Neural cell (in vitro differentiated cells): ENCODE data around the gene OR10Z1. TPM values are rescaled to one million over a fixed set of nuclear protein-coding genes. Genes with fewer than 3 reads are reported as not detected.

Experiments
- H2AFZ ChIP-seq: fragments of 200-600, 300-800 bp; sonication (generic), shearing (Covaris generic); 2 replicates; pipeline ENCODE4 v1.6.0; 2014; ENCODE audit warnings: low read depth, mild to moderate bottlenecking, antibody characterized with exemption, low read length, moderate library complexity
- H3F3A ChIP-seq: fragments of 200-600 bp; shearing (Covaris generic); 2 replicates; pipeline ENCODE4 v1.6.1; 2016; ENCODE audit warnings: mild to moderate bottlenecking, moderate library complexity, mixed read lengths, antibody characterized with exemption, low read length; ENCODE audit not compliant: insufficient read depth, poor library complexity, severe bottlenecking
- H3K27ac ChIP-seq: fragments of 200-600, 300-800 bp; sonication (generic), shearing (Covaris generic); 2 replicates; pipeline ENCODE4 v1.5.1; 2014; ENCODE audit warnings: mild to moderate bottlenecking, low read length, moderate library complexity
- H3K27me3 ChIP-seq: fragments of 300-800, 200-600 bp; sonication (generic), shearing (Covaris generic); 2 replicates; pipeline ENCODE4 v1.6.0; 2014; ENCODE audit warnings: mild to moderate bottlenecking, low read depth, low read length, moderate library complexity; ENCODE audit not compliant: insufficient read depth
- H3K36me3 ChIP-seq: fragments of 300-800, 200-600 bp; sonication (generic), shearing (Covaris generic); 2 replicates; pipeline ENCODE4 v1.5.1; 2014; ENCODE audit warnings: mild to moderate bottlenecking, antibody characterized with exemption, low read length, moderate library complexity; ENCODE audit not compliant: insufficient read depth
- H3K4me2 ChIP-seq: fragments of 300-800, 200-600 bp; sonication (generic), shearing (Covaris generic); 2 replicates; pipeline ENCODE4 v1.6.0; 2014; ENCODE audit warnings: mild to moderate bottlenecking, low read length
- H3K4me3 ChIP-seq: fragments of 300-800, 200-600 bp; sonication (generic), shearing (Covaris generic); 2 replicates; pipeline ENCODE4 v1.5.1; 2014; ENCODE audit warnings: mild to moderate bottlenecking, low read length, moderate library complexity
- H3K79me2 ChIP-seq: fragments of 200-600 bp; shearing (Covaris generic); replicated peaks from 2 replicates; pipeline ENCODE4 v1.6.0; 2014; ENCODE audit warnings: mild to moderate bottlenecking, low read length, moderate library complexity; ENCODE audit not compliant: insufficient read depth
- H3K9ac ChIP-seq: fragments of 300-800, 200-600 bp; sonication (generic), shearing (Covaris generic); 2 replicates; pipeline ENCODE4 v1.6.1; 2016; ENCODE audit warnings: mild to moderate bottlenecking, low read length, mixed read lengths
- H3K9me2 ChIP-seq: fragments of 200-600 bp; shearing (Covaris generic); 2 replicates; pipeline ENCODE4 v1.6.1; 2016; ENCODE audit warnings: mild to moderate bottlenecking, low read length, mixed read lengths; ENCODE audit not compliant: insufficient read depth
- H3K9me3 ChIP-seq: fragments of 200-600, 300-800 bp; sonication (generic), shearing (Covaris generic); 2 replicates; pipeline ENCODE4 v1.6.1; 2016; ENCODE audit warnings: mild to moderate bottlenecking, mixed run types, low read length, moderate library complexity, mixed read lengths
- H4K20me1 ChIP-seq: fragments of 200-600 bp; shearing (Covaris generic); 2 replicates; pipeline ENCODE4 v1.6.1; 2016; ENCODE audit warnings: mild to moderate bottlenecking, mixed run types; ENCODE audit not compliant: insufficient read depth
- CTCF ChIP-seq: fragments of 450-650 bp; IDR thresholded peaks from 2 replicates; pipeline ENCODE4 v1.5.1; 2014; ENCODE audit warnings: antibody characterized with exemption, mild to moderate bottlenecking, moderate library complexity; ENCODE audit not compliant: poor library complexity, severe bottlenecking
- EP300 ChIP-seq: fragments of 450-650 bp; conservative IDR thresholded peaks from 2 replicates; pipeline ENCODE4 v1.6.1; 2014; ENCODE audit warnings: antibody characterized with exemption, mild to moderate bottlenecking, moderate library complexity; ENCODE audit not compliant: poor library complexity, severe bottlenecking
- EZH2 ChIP-seq: fragments of 200-600, 300-800 bp; shearing (Covaris generic), sonication (generic); IDR thresholded peaks from 2 replicates; pipeline ENCODE4 v1.6.1; 2014; ENCODE audit warnings: antibody characterized with exemption, low read length, borderline replicate concordance, mild to moderate bottlenecking; ENCODE audit not compliant: insufficient read depth, poor library complexity, severe bottlenecking
- MXI1 ChIP-seq: fragments of 450-650 bp; conservative IDR thresholded peaks from 2 replicates; pipeline ENCODE4 v1.6.1; 2014; ENCODE audit warnings: antibody characterized with exemption, mild to moderate bottlenecking; ENCODE audit not compliant: poor library complexity, severe bottlenecking
- POLR2AphosphoS5 ChIP-seq: IDR thresholded peaks from 2 replicates; pipeline ENCODE4 v1.6.1; 2012
- RAD21 ChIP-seq: fragments of 450-650 bp; conservative IDR thresholded peaks from 2 replicates; pipeline ENCODE4 v1.6.1; 2014; ENCODE audit warnings: antibody characterized with exemption, mild to moderate bottlenecking, moderate library complexity
- REST ChIP-seq: IDR thresholded peaks from 2 replicates; pipeline ENCODE4 v1.6.1; 2012; ENCODE audit warnings: borderline replicate concordance
- SMC3 ChIP-seq: fragments of 450-650 bp; conservative IDR thresholded peaks from 2 replicates; pipeline ENCODE4 v1.6.1; 2014; ENCODE audit warnings: antibody characterized with exemption, mild to moderate bottlenecking, moderate library complexity; ENCODE audit not compliant: poor library complexity
- TAF1 ChIP-seq: IDR thresholded peaks from 2 replicates; pipeline ENCODE4 v1.6.1; 2012; ENCODE audit warnings: low read depth
- polyA plus RNA-seq: library from polyadenylated mRNA; depleted of rRNA; stranded (reverse); fragments of >200 nt; gene quantifications from 2 replicates; pipeline ENCODE4 v1.2.3, GENCODE V29; 2014

Gene OR10Z1
- polyA plus RNA-seq, 1 donor from 2014 or later, result not detected

GRCh38 chr1:158586942-158587341 lies 18.1 kb upstream of the OR10Z1 start:
- no peak overlapping the region for H3K4me3 ChIP-seq
- no peaks in the 10 kb centered on the region for H3K79me2 ChIP-seq
- H2AFZ ChIP-seq, result no peak overlapping the region
- no peaks in the 10 kb centered on the region for H3F3A ChIP-seq
- no peaks in the 10 kb centered on the region for H3K27me3 ChIP-seq
- H3K4me2 ChIP-seq, result no peak overlapping the region
- H3K36me3 ChIP-seq, result no peaks in the 10 kb centered on the region
- TF ChIP-seq POLR2AphosphoS5, result no peak
- no peak for TF ChIP-seq CTCF
- TF ChIP-seq SMC3, result no peak
- no peak for TF ChIP-seq TAF1
- TF ChIP-seq EP300, result no peak
- no peak for TF ChIP-seq REST
- no peaks in the 10 kb centered on the region for H3K9me2 ChIP-seq
- no peaks in the 10 kb centered on the region for H4K20me1 ChIP-seq
- no peak overlapping the region for H3K27ac ChIP-seq
- H3K9ac ChIP-seq, result no peak overlapping the region
- no peaks in the 10 kb centered on the region for H3K9me3 ChIP-seq

GRCh38 chr1:158600735-158601134 lies 4.3 kb upstream of the OR10Z1 start:
- no peaks in the 10 kb centered on the region for H4K20me1 ChIP-seq
- no peaks in the 10 kb centered on the region for H3K9me3 ChIP-seq
- no peaks in the 10 kb centered on the region for H3K36me3 ChIP-seq
- no peaks in the 10 kb centered on the region for H3K27me3 ChIP-seq
- no peak for TF ChIP-seq TAF1
- no peak for TF ChIP-seq RAD21
- no peaks in the 10 kb centered on the region for H3F3A ChIP-seq
- no peaks in the 10 kb centered on the region for H3K9me2 ChIP-seq
- no peaks in the 10 kb centered on the region for H3K79me2 ChIP-seq
- no peak overlapping the region for H2AFZ ChIP-seq
- no peak overlapping the region for H3K27ac ChIP-seq
- H3K4me2 ChIP-seq, result no peak overlapping the region
- no peak overlapping the region for H3K4me3 ChIP-seq
- H3K9ac ChIP-seq, result no peak overlapping the region

GRCh38 chr1:158607296-158607695 lies 2.2 kb downstream of the OR10Z1 start:
- Histone ChIP-seq H3K79me2 (no peaks in the 10 kb centered on the region), H3K36me3 (no peaks in the 10 kb centered on the region), H3K27me3 (no peaks in the 10 kb centered on the region), H3K27ac (no peak overlapping the region), H3K9me2 (no peaks in the 10 kb centered on the region), H3K4me2 (no peak overlapping the region), H3K9ac (no peak overlapping the region), H3K9me3 (no peaks in the 10 kb centered on the region), H4K20me1 (no peaks in the 10 kb centered on the region), H3K4me3 (no peak overlapping the region), H2AFZ (no peak overlapping the region), H3F3A (no peaks in the 10 kb centered on the region)
- no peak for TF ChIP-seq RAD21
- no peak for TF ChIP-seq REST
- TF ChIP-seq MXI1, result no peak
- TF ChIP-seq CTCF, result no peak
- TF ChIP-seq SMC3, result no peak
- TF ChIP-seq EP300, result no peak
- no peak for TF ChIP-seq POLR2AphosphoS5
- TF ChIP-seq TAF1, result no peak
- TF ChIP-seq EZH2, result no peak
